Frontal cortex (tissue), 4 donors: Measurements from ENCODE around the gene PGM2. TPM values are rescaled to one million over a fixed set of nuclear protein-coding genes. Genes with fewer than 3 reads are reported as not detected.
A peak's percentile ranks its signal among the peaks of the same experiment; 100 is the strongest.

Source experiments
- DNase-seq, 2 donors: peaks; one replicate each; pipeline ENCODE4 v3.0.0; 2012; ENCODE audit warnings: low spot score in 2 of 2
- FAIRE-seq: peaks from 2 replicates; lab custom pipeline; 2012; peaks lifted over from hg19 to GRCh38; lab: Jason Lieb, UNC
- total RNA-seq: library from RNA; depleted of rRNA; stranded (reverse); fragments of >200 nt; gene quantifications from one replicate; pipeline ENCODE4 v1.2.3, GENCODE V29; 2014
- donor health status: control.
- donor health status: control.
- donor health status: control.

PGM2 gene
- total RNA-seq, 1 donor from 2014 or later = 10.6 TPM

DNA sequence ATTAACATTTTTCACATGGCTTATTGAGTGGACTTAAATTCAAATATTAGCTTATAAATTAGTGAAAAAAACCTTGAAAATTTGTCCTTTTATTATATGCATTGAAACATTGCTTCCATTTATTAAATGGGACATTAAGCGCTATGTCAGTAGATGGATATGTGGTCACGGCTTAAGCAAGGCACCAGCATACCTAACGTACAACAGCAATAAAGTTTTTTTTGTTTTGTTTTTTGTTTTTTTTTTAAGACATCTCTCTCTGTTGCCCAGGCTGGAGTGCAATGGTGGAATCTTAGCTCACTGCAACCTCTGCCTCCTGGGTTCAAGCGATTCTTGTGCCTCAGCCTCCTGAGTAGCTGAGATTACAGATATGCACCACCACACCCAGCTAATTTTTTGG lies 31.6 kb downstream of the PGM2 start:
- FAIRE-seq = no peak
- DNase-seq = no peak

DNA sequence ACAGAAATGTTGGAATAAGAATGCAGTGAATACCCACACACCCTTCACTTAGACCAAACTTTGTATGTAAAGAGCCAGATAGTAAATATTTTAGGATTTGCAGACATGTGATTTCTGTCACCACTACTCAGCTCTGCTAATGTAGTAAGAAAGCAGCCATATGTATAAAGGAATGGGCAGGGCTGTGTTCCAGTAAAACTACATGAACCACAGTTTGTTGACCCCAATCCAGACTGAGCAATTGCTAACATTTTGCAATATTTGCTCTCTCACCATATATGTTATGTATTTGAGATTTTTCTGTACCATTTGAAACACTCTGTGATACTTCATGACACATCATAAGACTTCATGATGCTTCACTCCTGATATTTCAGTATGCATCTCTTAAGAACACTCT lies 32.4 kb downstream of the PGM2 start:
- no peak for DNase-seq
- FAIRE-seq = no peak

DNA sequence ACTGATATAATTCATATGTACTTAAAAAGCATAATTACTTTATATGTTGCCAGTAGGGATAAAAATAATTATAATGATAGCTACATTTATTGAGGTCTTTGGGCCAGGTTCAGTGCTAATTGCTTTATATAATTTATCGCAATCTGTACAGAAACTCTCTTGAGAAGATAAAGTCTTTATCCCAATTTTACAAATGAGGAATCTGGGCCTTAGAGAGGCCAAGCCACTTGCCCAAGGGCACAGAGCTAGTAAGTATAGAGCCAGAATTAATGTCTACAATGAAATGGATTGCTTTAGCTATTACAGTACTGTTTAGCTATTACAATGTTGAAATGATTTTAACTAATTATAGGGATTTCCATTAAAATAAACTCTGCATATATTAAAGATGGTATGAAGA lies 33.8 kb downstream of the PGM2 start:
- no peak for DNase-seq

DNA sequence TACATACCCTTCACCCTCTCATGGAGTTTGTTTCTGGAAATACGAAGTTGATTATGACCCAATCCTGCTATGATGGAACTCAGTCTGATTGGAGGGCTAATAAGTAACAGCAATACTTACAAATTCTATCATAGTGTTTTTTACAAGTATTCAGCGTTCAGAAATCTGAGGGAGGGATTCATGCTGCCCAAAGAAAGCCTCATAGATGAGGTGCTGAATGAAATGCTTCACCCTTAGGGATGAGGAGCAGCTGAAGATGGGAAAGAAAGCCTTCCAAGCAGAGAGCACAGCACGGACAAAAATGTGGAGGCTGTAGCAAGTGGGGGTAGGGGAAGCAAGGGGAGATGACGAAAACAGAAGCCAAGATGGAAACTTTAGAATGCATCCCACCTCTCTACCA lies 36.5 kb downstream of the PGM2 start:
- FAIRE-seq (no peak), DNase-seq (no peak)

More for the DNA sequence above, 33.8 kb downstream of the PGM2 start:
- no peak for FAIRE-seq

DNA sequence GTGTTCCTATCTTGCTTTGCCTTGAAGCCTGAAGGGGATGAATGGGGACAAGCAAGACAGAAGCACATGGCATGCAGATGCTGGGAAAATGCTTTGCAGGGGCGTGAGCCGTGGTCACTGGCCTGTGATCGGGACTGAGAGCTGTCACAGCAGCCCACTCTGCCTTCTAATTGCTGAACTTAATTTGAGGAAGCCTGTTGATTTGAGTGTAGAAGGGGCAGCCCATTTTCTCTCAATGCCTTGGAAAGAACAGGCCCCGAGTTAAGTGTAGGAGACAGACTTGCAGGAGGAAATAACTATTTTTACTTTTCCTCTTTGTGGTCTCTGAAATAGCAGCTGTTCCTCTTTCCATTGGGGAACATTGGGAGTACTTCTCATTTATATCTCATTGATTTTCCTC lies 38.3 kb downstream of the PGM2 start:
- FAIRE-seq = no peak
- no peak for DNase-seq

DNA sequence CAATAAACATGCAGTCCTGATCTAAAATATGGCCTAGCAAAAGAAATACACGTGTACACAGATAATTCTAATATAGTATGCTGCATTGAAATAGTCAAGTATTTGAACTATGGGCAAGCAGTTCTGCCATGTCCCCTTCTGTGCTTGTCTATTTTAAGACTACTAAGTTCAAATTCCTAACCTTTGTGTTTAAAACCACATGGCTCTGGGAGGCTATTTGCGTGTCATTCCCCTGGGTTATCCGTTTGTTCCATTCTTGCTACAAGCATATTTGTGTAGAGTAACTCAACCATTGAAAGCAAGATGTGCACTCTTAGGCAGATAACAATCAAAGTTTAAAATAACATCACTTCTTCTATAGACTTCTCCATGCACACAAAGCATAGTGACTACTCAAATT lies 39.0 kb downstream of the PGM2 start:
- DNase-seq (no peak), FAIRE-seq (no peak)

DNA sequence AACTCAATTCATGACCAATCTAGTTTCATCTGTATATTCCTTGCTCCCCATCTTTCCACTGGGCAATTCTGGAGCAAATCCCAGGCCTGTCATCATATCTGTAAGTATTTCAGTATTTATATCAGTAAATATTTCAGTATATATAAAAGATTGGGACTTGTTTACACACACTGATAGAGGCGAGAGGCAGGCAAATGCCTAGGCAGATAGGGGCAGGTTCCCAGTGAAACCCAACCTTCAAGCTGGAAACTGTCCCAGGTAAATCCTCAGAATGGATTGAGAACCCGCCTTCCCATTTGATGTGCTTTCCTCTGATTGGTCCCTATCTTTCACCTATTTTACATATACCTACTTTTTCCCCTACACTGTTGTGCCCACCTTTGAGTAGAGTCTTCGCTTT lies 40.6 kb downstream of the PGM2 start:
- DNase-seq = no peak
- FAIRE-seq = no peak

DNA sequence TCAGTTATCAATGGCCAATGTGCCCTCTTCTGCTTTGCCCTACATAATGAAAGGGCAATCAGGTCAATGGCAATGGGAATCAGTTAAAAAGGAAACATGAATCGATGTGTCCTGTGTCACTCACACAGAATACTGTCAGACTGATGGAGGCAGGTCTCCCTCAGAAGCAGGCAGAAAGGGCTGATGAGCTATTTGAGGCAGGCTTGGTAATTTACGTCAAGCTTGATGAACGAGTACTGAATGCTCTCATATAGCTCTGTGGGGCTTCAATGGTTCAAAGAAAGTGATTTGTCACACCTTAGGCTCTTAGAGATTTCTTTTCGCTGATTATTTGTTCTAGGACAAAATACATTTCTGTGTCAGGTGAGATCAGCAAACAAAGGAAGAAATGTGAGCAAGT lies 41.8 kb downstream of the PGM2 start:
- FAIRE-seq = no peak
- DNase-seq = no peak

DNA sequence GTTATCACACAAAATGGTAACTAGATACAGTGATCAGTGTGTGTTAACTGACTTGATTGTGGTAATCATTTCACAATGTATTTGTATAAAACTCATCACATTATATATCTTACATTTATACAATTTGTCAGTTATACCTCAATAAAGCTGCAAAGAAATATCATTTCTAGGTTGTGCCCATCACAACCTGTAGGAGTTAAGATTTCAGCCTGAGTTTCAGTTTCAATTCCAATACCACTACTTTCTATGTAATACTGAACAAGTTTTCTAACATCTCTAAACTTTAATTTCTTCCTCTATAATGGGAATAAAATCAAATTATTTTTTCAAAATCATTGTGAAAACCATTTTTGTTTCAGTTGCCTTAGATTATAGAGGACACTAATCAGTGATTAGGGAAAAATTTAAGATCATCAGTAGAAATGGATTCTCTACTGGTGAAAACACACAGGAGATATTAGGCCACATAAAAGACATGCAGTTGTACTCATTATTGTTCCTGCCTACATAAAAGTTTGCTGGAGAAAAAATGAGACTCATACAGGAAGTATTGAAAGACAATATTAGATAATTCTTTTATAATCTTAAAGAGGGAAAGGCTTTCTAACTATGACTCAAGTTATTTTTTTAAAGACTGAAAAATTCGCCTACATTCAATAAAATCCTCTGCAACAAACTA lies 46.0 kb downstream of the PGM2 start:
- FAIRE-seq = peak; percentile 3
- no peak for DNase-seq

DNA sequence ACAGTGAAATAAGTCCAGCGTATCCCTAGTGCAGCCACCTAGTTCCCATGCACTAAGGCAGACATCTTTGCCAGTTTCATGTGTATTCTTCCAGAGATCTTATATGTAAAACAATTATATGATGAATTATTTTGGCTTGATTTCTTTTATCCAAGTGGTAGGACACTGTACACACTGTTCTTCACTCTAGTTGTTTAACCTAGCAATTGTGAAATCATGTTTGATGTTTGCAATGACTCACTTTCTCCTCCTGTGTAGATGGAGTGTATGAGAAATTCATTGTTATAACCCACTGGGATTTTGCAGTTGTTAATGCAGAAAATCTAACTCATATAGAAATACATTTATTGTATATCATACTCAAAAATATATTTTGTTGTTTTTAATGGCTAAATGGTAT lies 46.9 kb downstream of the PGM2 start:
- no peak for FAIRE-seq
- no peak for DNase-seq

DNA sequence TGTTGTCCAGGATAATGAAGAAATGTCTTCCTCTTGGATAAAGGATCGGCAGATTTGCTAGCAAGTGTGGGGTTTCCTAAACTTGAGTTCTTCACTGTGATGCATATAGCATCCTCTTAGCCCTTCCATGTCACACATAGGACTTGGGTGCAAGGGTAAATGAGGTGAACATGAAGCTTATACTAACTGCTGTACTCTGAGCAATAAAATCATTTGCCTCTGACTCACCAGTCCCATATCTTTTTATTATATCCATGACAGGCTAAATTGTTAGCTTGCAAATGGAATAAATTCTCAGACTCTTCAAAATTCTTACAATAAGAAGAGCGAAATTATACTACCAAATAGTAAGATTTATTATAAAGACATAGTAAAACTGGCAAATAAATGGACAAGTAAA lies 49.7 kb downstream of the PGM2 start:
- no peak for FAIRE-seq
- DNase-seq = no peak

DNA sequence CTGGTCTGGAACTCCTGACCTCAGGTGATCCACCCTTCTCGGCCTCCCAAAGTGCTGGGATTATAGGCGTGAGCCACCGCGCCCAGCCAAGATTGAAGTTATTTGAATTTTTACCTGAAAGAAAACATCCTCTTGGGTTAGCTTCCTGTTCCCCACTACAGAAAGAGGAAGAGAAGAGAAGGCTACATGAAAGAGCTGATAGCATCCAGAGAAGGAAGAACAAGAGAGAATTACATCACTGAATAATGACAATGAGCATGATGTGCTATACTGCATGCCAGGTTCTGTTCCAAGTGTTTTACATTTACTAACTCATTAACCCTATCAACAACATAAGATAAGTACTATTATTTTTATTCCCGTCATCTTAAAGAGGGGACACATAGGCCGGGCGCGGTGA lies 52.9 kb downstream of the PGM2 start:
- DNase-seq = no peak

DNA sequence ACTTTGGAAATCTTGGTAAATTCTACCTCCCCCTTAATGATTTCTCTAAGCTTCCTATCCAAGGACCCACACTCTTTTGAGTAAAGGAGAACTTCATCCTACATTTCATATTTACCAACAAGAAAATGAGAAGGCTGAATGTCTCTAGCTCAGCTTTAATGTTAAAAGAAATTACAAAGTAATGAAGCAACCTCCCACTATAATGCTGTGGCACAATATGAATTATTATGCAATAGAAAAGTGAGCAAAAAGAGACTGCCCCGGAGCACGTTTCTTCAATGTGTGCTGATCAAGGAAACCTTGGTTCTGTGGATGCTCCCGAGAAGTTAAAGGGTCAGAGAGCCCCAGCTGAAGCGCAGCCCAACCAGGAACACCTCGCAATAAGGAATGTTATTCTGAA lies 55.3 kb downstream of the PGM2 start:
- FAIRE-seq = no peak
- DNase-seq = no peak

More for the DNA sequence above, 52.9 kb downstream of the PGM2 start:
- no peak for FAIRE-seq

DNA sequence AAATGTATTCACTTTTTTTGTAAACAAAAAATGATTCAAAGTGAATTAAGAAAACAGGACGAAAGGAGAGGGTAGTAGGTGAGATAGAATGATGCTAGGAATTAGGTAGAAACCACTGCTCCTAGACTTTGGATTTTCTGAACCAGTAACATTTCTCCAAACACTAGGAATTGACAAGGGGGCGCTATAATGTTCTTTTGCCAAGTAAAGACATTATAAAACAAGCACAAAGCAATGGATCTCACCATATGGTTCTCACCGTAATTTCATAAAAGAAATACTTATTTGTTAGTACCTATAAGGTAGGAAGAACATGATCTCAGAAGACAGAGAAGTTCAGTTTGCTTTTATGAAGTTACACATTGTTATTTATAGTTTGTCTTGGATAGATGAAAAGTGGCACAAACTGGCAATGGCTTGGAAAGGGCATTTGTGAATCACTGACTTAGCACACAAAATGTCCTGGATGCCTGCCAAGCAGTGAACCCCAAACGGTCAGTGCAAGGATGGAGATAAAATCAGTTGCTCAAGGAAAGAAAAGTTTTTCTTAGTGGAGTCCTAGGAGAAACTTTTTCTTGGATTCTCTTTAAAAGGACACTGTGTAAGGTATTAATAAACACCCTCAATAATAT lies 56.3 kb downstream of the PGM2 start:
- DNase-seq = no peak
- no peak for FAIRE-seq

DNA sequence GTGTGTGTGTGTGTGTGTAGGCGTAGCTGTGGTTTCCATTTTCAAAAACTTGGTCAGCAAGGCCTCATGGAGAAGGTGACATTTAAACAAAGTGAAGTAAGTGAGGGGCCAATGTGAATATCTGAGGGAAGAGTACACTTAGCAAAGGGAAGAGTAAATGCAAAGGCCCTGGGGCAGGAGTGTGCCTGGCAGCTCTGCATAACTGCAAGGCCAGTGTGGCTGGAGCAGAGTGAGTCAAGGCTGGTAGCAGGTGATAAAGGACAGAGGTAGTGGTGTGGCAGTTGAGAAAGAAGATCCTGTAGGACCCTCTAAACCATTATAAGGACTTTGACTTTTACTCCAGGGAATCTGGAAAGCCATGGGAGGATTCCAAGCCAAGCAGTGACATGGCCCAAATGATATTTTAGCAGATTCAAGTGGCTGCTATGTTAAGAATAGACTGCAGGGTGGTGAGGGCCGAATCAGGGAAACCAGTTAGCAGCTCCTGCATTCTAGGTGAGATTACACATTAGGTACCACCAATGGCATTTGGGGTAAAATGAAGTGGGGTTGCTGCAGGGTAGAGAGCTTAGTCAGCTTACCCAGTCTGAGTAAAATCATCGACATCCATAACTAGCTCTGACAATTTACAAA lies 58.5 kb downstream of the PGM2 start:
- FAIRE-seq (no peak), DNase-seq (no peak)

DNA sequence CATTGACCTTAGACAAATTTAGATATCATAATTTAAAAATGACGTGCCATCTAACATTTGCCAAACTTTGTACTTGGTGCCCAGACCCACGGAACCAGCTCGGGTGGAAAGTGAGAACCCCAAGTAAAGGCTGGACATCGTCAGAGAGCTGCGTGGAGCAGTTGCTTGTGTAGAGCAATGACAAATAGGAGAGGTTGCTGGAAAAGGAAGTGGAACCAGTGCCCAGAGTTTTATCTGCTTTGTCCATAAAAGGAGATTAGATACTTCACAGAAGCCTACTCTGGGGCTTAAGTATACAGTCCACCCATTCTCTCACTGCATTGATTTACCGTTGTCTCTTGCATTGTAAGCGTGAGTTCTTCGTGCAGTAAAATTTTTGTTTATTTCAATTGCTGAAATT lies 59.0 kb downstream of the PGM2 start:
- FAIRE-seq (no peak), DNase-seq (no peak)

DNA sequence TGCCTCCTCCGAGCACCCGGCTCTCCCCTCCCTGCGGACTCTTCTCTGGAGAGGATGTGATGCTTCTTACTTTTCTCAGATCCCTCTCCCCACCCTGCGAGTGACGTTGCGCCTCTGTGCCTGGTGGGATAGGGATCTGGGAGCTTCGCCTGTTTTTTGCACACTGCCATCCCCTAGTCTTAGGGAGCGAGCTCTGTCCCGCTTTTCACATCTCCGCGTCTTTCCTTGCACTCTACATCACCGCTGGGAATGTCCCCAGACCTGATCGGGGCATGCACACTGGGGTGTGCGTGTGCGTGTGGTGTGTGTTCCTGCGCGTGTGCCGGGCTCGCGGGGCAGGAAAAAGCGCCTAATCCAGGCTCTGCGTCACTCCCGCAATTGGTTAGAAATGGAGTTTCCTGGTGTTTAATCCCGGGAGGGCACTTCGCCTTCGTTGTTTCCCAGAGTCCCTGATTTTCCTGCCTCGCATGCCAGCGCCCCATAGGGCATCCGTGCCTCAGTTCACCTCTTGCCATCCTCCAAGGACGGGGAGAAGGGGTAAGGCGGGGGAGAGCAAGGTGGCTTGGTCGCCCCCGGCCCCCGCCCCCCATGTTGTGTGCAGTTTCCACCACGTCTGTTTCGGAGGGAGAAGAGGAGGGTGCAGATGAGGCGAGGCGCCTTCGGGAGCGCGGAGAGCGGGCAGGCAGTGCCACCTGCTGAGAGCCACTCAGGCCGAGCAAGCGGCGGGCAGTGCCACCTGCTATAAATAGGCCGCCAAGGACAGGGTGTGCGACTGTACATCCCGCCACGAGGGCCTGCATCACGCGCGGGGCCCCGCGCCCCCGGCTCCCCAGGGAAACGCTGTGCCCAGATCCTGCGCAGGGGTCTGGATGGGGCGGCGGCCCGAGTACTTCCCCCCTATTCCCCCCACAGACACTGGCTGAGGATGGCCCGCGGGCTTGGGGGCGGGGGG lies 63.6 kb downstream of the PGM2 start:
- FAIRE-seq = no peak

DNA sequence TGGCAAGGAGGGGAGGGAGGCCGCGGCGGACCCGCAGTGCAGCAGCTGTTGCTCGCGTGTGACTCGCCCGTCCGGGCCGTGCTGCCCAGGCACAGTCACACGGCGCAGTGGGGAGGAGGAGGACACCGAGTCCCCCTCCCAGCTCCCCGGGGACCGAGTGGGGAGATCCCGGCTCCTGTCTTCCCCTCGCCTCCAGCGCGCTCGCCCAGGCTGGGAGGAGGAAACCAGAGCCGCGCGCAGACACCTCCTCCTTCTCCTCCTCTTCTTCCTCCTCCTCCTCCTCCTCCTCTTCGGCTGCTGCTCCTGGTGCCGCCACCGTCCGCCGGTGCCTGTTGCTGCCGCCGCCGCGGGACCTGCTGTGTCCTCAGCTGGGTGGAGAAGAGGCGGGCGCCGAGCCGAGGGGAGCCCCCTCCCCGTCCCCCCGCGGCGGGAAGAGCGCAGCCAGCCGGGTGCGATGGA lies 64.3 kb downstream of the PGM2 start, which contains the start of gene TBC1D1:
TBC1D1 (plus strand) TSS at position 284 of the 459 bp plus-strand sequence. CDS start 11,012 bp downstream, outside the sequence.
- DNase-seq (peak; percentile 37 to 41), FAIRE-seq (no peak)

More for the DNA sequence above, 63.6 kb downstream of the PGM2 start:
- peak; percentile 46 to 59 for DNase-seq

DNA sequence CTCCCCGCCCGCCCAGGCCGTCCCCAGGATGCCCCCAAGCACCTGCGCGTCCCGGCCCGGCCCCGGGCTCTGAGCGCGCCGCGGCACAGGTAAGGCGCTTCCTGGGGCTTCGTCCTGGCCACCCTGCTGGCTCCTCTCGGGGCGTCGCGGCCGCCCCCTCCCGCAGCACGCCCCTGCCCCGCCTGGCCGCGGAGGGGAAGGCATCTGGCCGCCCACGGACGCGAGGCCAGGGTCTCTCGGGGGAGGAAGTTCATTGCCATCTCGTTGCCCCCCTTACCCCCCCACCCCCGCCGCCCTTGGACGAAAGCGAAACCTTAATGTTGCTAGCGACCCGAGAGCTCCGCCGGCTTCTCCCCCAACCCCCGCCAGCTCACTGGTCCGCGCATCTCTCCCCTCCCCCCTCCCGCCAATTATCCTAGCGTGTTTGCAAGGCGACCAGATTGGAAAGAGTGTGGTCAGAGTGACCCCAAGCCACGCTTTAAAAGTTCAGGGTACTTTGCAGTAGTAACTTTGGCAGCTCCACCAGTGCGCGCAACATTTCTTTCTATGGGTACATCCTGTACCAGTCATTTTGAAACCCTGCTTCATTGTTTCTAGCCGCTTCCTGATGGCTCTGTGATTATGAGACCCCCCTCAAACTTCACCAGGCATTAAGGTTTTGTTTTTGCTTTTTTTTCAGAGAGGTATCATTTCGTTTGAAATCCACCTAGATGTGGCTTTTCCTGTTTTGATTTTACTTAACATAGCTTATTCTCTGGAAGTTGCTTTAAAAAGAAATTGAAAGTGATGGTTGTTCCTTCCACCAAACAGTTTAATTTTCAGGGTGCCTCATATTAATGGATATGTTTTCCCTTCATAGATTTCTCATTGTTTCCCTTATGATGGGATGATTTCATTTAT lies 65.0 kb downstream of the PGM2 start:
- DNase-seq (peak in 1 of 2 donors; percentile 50), FAIRE-seq (no peak)
